ENCODE results near the gene FAM241A.
"Not testable (repeated sequence)": the region's sequence is repeated elsewhere in the genome, so short reads cannot be mapped to it uniquely, and the experiment has no call there.

Gene FAM241A

GRCh38 chr4:112110059-112110425 is 35.2 kb upstream of the FAM241A start:
- no peak for TF ChIP-seq GABPA (IDR thresholded peaks at IDR 0.05; ENCODE audit: low read depth)
- TF ChIP-seq REST (IDR thresholded peaks at IDR 0.05; ENCODE audit: insufficient replicate concordance, low read depth): no peak
- TF ChIP-seq POLR2AphosphoS5 (IDR thresholded peaks at IDR 0.05; ENCODE audit: low read depth): no peak
- TF ChIP-seq, protein P1, sequence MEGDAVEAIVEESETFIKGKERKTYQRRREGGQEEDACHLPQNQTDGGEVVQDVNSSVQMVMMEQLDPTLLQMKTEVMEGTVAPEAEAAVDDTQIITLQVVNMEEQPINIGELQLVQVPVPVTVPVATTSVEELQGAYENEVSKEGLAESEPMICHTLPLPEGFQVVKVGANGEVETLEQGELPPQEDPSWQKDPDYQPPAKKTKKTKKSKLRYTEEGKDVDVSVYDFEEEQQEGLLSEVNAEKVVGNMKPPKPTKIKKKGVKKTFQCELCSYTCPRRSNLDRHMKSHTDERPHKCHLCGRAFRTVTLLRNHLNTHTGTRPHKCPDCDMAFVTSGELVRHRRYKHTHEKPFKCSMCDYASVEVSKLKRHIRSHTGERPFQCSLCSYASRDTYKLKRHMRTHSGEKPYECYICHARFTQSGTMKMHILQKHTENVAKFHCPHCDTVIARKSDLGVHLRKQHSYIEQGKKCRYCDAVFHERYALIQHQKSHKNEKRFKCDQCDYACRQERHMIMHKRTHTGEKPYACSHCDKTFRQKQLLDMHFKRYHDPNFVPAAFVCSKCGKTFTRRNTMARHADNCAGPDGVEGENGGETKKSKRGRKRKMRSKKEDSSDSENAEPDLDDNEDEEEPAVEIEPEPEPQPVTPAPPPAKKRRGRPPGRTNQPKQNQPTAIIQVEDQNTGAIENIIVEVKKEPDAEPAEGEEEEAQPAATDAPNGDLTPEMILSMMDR (IDR thresholded peaks at IDR 0.05; ENCODE audit: insufficient read depth, low read length): no peak
- no peak for TF ChIP-seq SPI1 (IDR thresholded peaks at IDR 0.05; ENCODE audit: borderline replicate concordance, low read depth)
- H3K27me3 ChIP-seq (ENCODE audit: insufficient read depth, poor library complexity, severe bottlenecking): no peaks in the 10 kb centered on the region
- no peak overlapping the region for H3K4me3 ChIP-seq (replicated peaks; ENCODE audit: insufficient read depth, low read length)
- no peak for DNase-seq (ENCODE audit: low read depth in 1 of 2, low spot score in 1 of 2)
- no peak overlapping the region for H3K27ac ChIP-seq (replicated peaks)

DNA sequence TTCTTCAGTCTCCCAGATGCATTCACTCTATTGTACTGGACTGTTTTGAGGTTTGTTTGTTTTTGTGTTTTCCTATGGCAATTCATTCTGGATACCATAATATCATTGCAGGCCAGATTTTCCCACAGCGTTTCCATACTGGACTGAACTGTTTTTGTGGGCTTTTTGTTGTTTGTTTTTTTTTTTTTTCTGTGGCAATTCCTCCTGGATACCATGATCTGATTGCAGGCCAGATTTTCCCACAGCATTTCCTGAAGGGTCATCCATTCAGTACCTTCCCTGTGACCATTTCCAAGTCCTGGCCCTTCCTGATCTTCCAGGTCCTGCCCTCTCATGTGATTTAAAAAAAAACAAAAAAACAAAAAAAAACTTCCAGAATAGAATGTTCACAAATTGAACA is 33.9 kb upstream of the FAM241A start:
- H3K27me3 ChIP-seq (ENCODE audit: insufficient read depth, poor library complexity, severe bottlenecking): no peaks in the 10 kb centered on the region
- H3K27ac ChIP-seq (replicated peaks): no peak overlapping the region
- no peak for DNase-seq (ENCODE audit: low read depth in 1 of 2, low spot score in 1 of 2)
- TF ChIP-seq GABPA (IDR thresholded peaks at IDR 0.05; ENCODE audit: low read depth) (no peak), REST (IDR thresholded peaks at IDR 0.05; ENCODE audit: insufficient replicate concordance, low read depth) (no peak), SPI1 (IDR thresholded peaks at IDR 0.05; ENCODE audit: borderline replicate concordance, low read depth) (no peak), POLR2AphosphoS5 (IDR thresholded peaks at IDR 0.05; ENCODE audit: low read depth) (no peak)
- TF ChIP-seq, protein P1 (IDR thresholded peaks at IDR 0.05; ENCODE audit: insufficient read depth, low read length): no peak
- no peak overlapping the region for H3K4me3 ChIP-seq (replicated peaks; ENCODE audit: insufficient read depth, low read length)

DNA sequence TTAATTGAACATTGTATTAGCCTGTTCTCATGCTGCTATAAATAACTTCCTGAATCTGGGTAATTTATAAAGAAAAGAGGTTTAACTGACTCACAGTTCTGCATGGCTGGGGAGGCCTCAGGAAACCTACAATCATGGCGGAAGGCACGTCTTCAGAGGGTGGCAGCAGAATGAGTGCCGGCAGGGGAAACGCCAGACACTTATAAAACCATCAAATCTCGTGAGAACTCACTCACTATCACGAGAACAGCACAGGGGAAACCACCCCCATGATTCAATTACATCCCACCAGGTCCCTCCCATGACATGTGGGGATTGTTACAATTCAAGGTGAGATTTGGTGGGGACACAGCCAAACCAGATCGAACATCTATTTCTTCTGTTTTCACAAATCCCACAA is 33.2 kb upstream of the FAM241A start:
- H3K27ac ChIP-seq (replicated peaks); DNase-seq (ENCODE audit: low read depth in 1 of 2, low spot score in 1 of 2); H3K27me3 ChIP-seq (ENCODE audit: insufficient read depth, poor library complexity, severe bottlenecking); H3K4me3 ChIP-seq (replicated peaks; ENCODE audit: insufficient read depth, low read length): not testable (repeated sequence)

GRCh38 chr4:112112590-112113170 is 32.6 kb upstream of the FAM241A start:
- TF ChIP-seq POLR2AphosphoS5 (IDR thresholded peaks at IDR 0.05; ENCODE audit: low read depth) (no peak), GABPA (IDR thresholded peaks at IDR 0.05; ENCODE audit: low read depth) (no peak), REST (IDR thresholded peaks at IDR 0.05; ENCODE audit: insufficient replicate concordance, low read depth) (no peak), SPI1 (IDR thresholded peaks at IDR 0.05; ENCODE audit: borderline replicate concordance, low read depth) (no peak)
- TF ChIP-seq, protein P1 (IDR thresholded peaks at IDR 0.05; ENCODE audit: insufficient read depth, low read length): no peak
- H3K27ac ChIP-seq (replicated peaks): no peak overlapping the region
- no peaks in the 10 kb centered on the region for H3K27me3 ChIP-seq (ENCODE audit: insufficient read depth, poor library complexity, severe bottlenecking)
- no peak for DNase-seq (ENCODE audit: low read depth in 1 of 2, low spot score in 1 of 2)
- no peak overlapping the region for H3K4me3 ChIP-seq (replicated peaks; ENCODE audit: insufficient read depth, low read length)
